Gastrocnemius medialis (tissue), 4 donors: ENCODE results near the gene AUTS2.

Experiments
- CTCF ChIP-seq, 5 experiments: fragments of 450-650 bp in 3 of 5; fragments of 200-600 bp in 2 of 5; sonication (generic) in 2 of 5; IDR thresholded peaks in 4 of 5; conservative IDR thresholded peaks in 1 of 5; 1 replicate in 4 of 5; 2 replicates in 1 of 5; pipeline ENCODE4 v1.5.1; 2016 to 2019; ENCODE audit warnings: antibody characterized with exemption in 5 of 5, mild to moderate bottlenecking in 3 of 5, moderate library complexity in 3 of 5
- POLR2A ChIP-seq, 2 donors: fragments of 450-650 bp; IDR thresholded peaks; one replicate each; pipeline ENCODE4 v1.6.1; 2017; ENCODE audit warnings: antibody characterized with exemption in 2 of 2, mild to moderate bottlenecking in 2 of 2, moderate library complexity in 2 of 2

- TF ChIP-seq CTCF (IDR thresholded peaks at IDR 0.05 in 4 of 5, conservative IDR thresholded peaks at IDR 0.05 in 1 of 5) (no peak), POLR2A (IDR thresholded peaks at IDR 0.05) (no peak)
Measured at GRCh38 chr7:70645279-70645678, 1047.0 kb downstream of the AUTS2 start.
